HepG2 (cell line): ENCODE data around the gene SMIM8. TPM values are rescaled to one million over a fixed set of nuclear protein-coding genes. Genes with fewer than 3 reads are reported as not detected.

Experiments used
- BCL6 ChIP-seq: IDR thresholded peaks from 2 replicates; pipeline ENCODE4 v1.6.1; 2016; ENCODE audit warnings: missing genetic modification reagents, missing compliant biosample characterization
- ERF ChIP-seq: IDR thresholded peaks from 2 replicates; pipeline ENCODE4 v1.6.1; 2018; ENCODE audit warnings: missing biosample characterization, missing genetic modification reagents
- KLF11 ChIP-seq: IDR thresholded peaks from 2 replicates; pipeline ENCODE4 v1.6.1; 2016; ENCODE audit warnings: missing compliant biosample characterization
- PAWR ChIP-seq: sonication (generic); formaldehyde crosslinking; IDR thresholded peaks from 2 replicates; pipeline ENCODE4 v1.4.0; 2020; ENCODE audit warnings: missing genetic modification reagents, mild to moderate bottlenecking, borderline replicate concordance
- RAD51 ChIP-seq: fragments of 450-650 bp; IDR thresholded peaks from 2 replicates; pipeline ENCODE4 v1.6.1; 2016; ENCODE audit warnings: borderline replicate concordance
- ZBTB7A ChIP-seq: sonication (generic); formaldehyde crosslinking; IDR thresholded peaks from 2 replicates; pipeline ENCODE4 v1.8.0; 2022; ENCODE audit warnings: mild to moderate bottlenecking, missing genetic modification reagents
- ZNF296 ChIP-seq: sonication (generic); formaldehyde crosslinking; conservative IDR thresholded peaks from 2 replicates; pipeline ENCODE4 v1.5.0; 2020; ENCODE audit warnings: mild to moderate bottlenecking, missing genetic modification reagents
- ZNF510 ChIP-seq: sonication (generic); formaldehyde crosslinking; IDR thresholded peaks from 2 replicates; pipeline ENCODE4 v1.4.0; 2020; ENCODE audit warnings: low read depth, mild to moderate bottlenecking, missing genetic modification reagents
- ZNF589 ChIP-seq: sonication (generic); formaldehyde crosslinking; conservative IDR thresholded peaks from 2 replicates; pipeline ENCODE4 v1.8.0; 2022; ENCODE audit warnings: mild to moderate bottlenecking, moderate library complexity, missing genetic modification reagents
- ZNF598 ChIP-seq: sonication (generic); formaldehyde crosslinking; IDR thresholded peaks from 2 replicates; pipeline ENCODE4 v1.5.1; 2020; ENCODE audit warnings: mild to moderate bottlenecking, missing genetic modification reagents, borderline replicate concordance
- polyA plus RNA-seq, 8 experiments: library from polyadenylated mRNA; depleted of rRNA in 3 of 8; stranded (reverse) in 7 of 8; unstranded in 1 of 8; fragments of >200 nt; fragmentation: Illumina TruSeq in 4 of 8; extraction: Trizol in 4 of 8; gene quantifications; 2 replicates each; pipeline versions ENCODE4 v1.2.1 to v1.2.3, GENCODE V29; 2011 to 2016; ENCODE audit warnings: low read depth in 4 of 8, missing spikeins in 1 of 8, mixed read lengths in 1 of 8; ENCODE audit not compliant: insufficient read depth in 1 of 8
- total RNA-seq, 5 experiments: library from RNA; depleted of rRNA; stranded (reverse); fragments of >200 nt; fragmentation: Illumina TruSeq; extraction: Trizol; gene quantifications; 2 replicates each; pipeline ENCODE4 v1.2.3, GENCODE V29; 2016; ENCODE audit warnings: low read depth in 1 of 5
- TF ChIP-seq, protein P1 (sequence below): sonication (generic); formaldehyde crosslinking; IDR thresholded peaks from 2 replicates; pipeline ENCODE4 v1.8.0; 2022; ENCODE audit warnings: mild to moderate bottlenecking, missing genetic modification reagents; ENCODE audit not compliant: insufficient replicate concordance
- TF ChIP-seq, protein P2 (sequence below): sonication (generic); formaldehyde crosslinking; IDR thresholded peaks from 2 replicates; pipeline ENCODE4 v1.8.1; 2022; ENCODE audit warnings: low read depth, mild to moderate bottlenecking, missing genetic modification reagents

SMIM8 gene
- total and polyA plus RNA-seq, 2 of the 13 experiments (the other 11 are each of a cell fraction or from before 2014, with no cell fraction given) = 4.8 to 10.0 TPM

DNA sequence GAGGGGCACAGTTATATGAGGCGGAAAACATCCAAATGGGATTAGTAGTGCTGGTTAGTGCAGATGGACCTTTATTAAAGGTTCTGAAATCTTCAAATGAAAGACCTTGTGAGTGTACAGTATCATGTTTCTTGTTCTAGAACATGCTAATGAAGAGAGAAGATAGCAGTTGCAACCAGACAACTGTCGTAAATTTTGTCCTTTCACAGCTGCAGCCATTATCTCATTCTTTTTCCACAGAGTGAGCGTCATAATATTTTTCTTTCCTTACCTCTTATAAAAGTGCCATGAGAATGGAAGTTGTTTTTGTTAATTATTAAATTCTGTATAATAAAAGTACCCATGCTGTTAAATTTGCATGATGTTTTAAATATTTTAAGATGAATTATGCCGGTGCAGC lies 17.8 kb downstream of the SMIM8 start (continued):
- TF ChIP-seq, protein P1, sequence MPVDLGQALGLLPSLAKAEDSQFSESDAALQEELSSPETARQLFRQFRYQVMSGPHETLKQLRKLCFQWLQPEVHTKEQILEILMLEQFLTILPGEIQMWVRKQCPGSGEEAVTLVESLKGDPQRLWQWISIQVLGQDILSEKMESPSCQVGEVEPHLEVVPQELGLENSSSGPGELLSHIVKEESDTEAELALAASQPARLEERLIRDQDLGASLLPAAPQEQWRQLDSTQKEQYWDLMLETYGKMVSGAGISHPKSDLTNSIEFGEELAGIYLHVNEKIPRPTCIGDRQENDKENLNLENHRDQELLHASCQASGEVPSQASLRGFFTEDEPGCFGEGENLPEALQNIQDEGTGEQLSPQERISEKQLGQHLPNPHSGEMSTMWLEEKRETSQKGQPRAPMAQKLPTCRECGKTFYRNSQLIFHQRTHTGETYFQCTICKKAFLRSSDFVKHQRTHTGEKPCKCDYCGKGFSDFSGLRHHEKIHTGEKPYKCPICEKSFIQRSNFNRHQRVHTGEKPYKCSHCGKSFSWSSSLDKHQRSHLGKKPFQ (CRISPR knock-in tag) = no peak
- TF ChIP-seq RAD51 = no peak
- TF ChIP-seq ERF (CRISPR knock-in tag) = no peak
- TF ChIP-seq ZNF598 (CRISPR knock-in tag) = no peak
- no peak for TF ChIP-seq BCL6 (CRISPR knock-in tag)
- no peak for TF ChIP-seq ZNF296 (CRISPR knock-in tag)
- TF ChIP-seq, protein P2, sequence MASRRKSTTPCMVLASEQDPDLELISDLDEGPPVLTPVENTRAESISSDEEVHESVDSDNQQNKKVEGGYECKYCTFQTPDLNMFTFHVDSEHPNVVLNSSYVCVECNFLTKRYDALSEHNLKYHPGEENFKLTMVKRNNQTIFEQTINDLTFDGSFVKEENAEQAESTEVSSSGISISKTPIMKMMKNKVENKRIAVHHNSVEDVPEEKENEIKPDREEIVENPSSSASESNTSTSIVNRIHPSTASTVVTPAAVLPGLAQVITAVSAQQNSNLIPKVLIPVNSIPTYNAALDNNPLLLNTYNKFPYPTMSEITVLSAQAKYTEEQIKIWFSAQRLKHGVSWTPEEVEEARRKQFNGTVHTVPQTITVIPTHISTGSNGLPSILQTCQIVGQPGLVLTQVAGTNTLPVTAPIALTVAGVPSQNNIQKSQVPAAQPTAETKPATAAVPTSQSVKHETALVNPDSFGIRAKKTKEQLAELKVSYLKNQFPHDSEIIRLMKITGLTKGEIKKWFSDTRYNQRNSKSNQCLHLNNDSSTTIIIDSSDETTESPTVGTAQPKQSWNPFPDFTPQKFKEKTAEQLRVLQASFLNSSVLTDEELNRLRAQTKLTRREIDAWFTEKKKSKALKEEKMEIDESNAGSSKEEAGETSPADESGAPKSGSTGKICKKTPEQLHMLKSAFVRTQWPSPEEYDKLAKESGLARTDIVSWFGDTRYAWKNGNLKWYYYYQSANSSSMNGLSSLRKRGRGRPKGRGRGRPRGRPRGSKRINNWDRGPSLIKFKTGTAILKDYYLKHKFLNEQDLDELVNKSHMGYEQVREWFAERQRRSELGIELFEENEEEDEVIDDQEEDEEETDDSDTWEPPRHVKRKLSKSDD (CRISPR knock-in tag) = no peak
- no peak for TF ChIP-seq ZNF510 (CRISPR knock-in tag)
- TF ChIP-seq KLF11 (CRISPR knock-in tag) = no peak
- no peak for TF ChIP-seq ZBTB7A
- no peak for TF ChIP-seq ZNF589 (CRISPR knock-in tag)
- TF ChIP-seq PAWR (CRISPR knock-in tag) = no peak
